PC-3 (cell line): Measurements from ENCODE around the gene ADCY10.

Source experiments
- CTCF ChIP-seq: fragments of 300-600 bp; sonication (generic); conservative IDR thresholded peaks from 2 replicates; pipeline ENCODE4 v1.5.1; 2017; ENCODE audit warnings: antibody characterized with exemption, low read depth, mild to moderate bottlenecking, low read length
- EZH2 ChIP-seq: fragments of 300-600 bp; sonication (generic); IDR thresholded peaks from one replicate; pipeline ENCODE4 v1.6.1; 2017; ENCODE audit warnings: antibody characterized with exemption, mild to moderate bottlenecking, low read length; ENCODE audit not compliant: unreplicated experiment
- EZH2phosphoT487 ChIP-seq: fragments of 300-600 bp; sonication (generic); IDR thresholded peaks from 2 replicates; pipeline ENCODE4 v1.6.1; 2018; ENCODE audit warnings: mild to moderate bottlenecking, antibody characterized with exemption, low read length, borderline replicate concordance

DNA sequence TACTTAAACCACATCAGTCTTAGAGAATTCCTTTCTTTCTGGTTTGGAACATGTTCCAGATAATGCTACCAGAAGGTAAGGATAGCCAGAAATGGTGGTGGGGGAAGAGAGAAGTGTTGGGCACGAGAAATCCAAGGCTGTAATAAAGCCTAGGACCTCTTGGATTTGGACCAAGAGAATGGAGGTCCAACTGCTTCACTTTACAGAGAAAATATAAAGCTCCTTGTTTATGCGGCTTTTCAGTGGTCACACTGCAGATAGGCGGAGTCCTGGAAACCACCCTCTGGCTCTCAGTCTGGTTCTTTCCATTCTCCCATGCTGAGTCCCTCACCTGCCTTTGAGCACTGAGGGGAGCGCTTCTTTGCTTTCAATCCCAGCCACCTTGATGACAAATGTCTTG lies 87.8 kb downstream of the ADCY10 start:
- TF ChIP-seq EZH2 (no peak), CTCF (no peak), EZH2phosphoT487 (no peak)
